Stimulated activated CD4-positive, alpha-beta T cell treated with anti-CD3 and anti-CD28 coated beads, Interleukin-2, amount 100 ng/mL, for 24 hours (primary cell): ENCODE data around the gene ADAP1.
"Not testable (repeated sequence)": the region's sequence is repeated elsewhere in the genome, so short reads cannot be mapped to it uniquely, and the experiment has no call there.

Experiments used
- DNase-seq, 2 donors: peaks; one replicate each; pipeline ENCODE4 v3.0.0-alpha.2; 2020

Gene ADAP1

DNA sequence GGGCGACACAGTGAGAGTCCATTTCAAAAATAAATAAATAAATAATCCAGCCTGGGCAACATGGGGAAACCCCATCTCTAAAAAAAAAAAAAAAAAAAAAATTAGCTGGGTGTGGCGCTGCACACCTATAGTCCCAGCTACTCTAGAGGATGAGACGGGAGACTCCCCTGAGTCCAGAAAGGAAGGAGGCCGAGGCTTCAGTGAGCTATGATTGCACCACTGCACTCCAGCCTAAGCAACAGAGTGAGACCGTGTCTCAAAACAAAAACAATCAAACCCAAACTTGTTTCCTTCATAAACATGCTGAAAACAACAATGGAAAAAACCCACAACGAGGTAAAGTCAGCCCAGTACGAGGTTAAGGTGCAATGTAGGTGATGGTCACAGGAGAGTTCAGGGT lies 19.7 kb upstream of the ADAP1 start:
- no peak for DNase-seq

DNA sequence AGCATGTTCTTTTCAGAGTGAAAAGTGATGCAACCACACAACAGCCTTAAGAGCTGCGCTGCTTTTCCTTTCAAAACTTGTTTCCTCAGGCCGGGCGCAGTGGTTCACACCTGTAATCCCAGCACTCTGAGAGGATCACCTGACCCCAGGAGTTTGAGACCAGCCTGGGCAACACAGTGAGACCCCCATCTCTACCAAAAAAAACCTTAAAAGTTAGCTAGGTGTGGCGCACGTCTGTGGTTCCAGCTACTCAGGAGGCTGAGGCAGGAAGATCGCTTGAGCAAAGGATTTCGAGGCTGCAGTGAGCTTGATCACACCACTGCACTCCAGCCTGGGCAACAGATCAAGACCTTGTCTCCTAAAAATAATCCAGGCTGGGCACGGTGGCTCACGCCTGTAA lies 18.8 kb upstream of the ADAP1 start:
- DNase-seq, result no peak

DNA sequence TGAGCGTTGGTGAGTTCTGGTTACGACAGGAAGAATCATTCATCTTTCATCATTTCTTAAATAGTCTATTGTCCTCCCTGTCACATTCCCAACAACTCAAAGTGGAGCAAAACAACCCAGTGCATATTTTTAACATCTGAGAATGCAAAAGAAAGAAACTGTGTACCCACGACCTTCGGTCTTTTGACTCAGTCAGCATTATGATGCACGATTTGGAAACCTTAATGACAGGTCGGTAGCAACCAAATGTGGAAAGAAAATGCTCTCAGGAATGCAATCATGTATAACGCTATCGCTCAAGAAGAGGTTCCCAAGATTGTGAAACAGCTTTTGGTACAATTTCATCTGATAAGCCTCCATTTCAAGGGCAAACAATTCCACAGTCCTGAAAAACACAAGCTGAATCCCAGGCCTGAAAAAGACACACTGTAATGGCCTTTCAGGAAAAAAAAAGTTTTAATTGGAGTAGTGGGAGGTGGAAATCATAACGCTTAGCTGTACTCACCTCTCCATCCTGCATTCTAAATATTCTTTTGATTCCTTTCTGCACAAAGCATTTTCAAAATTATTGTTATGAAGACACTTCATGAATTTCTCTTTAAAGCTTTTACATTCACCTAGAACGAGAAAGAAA lies 18.3 kb upstream of the ADAP1 start:
- DNase-seq, result no peak

DNA sequence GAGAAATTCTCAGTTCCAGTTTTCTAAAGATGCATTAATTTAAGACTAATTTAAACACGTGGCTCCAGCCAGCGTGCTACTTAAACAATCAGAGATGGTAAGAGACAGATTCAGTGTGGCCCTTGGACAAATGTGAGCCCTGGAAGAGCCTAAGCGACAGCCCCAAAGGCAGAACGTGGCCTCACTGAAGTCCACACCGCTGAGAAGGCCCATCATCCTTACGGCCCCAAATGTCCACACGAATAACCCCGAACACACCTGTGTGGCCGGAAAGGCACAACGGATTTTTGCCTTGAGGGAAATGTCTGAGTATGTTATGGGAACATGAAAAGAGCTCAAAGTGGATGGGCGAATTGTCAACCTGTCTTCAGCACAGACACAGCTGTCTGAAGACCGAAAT lies 17.6 kb upstream of the ADAP1 start:
- no peak for DNase-seq

DNA sequence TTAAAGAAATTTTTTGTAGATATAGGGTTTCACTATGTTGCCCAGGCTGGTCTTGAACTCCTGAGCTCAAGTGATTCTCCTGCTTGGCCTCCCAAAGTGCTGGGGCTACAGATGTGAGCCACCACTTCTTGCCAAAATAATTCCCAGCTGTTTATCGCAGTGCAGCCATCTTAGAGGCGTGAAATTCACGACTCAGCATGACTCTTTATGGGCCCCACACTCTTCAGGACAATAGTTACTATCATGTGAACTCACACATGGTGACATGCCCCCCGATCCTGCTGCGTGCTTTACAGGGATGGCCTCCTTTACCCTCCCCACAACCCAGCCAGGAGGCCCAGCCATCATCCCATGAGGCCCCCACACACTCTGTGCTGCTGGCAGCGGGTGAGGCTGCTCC lies 16.3 kb upstream of the ADAP1 start:
- no peak for DNase-seq

DNA sequence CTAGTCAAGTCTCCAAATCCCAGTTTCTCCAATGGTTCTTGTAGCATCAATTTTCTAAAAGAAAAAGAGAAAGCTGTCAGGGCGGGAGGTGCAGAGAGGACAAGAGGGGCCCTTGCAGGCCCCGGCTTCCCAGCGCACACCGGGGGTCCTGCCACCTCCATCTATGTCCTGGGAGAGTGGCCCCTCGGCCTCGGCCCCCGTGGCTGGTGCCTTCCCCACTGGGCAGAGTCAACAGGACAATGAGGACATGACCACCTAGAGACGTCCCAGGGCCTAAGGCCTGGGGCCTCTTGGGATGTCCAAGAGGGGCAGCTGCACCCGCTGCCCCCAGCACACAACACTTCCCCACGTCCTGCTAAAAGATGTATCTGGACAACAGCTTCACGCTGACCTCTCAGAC lies 14.9 kb upstream of the ADAP1 start:
- no peak for DNase-seq

DNA sequence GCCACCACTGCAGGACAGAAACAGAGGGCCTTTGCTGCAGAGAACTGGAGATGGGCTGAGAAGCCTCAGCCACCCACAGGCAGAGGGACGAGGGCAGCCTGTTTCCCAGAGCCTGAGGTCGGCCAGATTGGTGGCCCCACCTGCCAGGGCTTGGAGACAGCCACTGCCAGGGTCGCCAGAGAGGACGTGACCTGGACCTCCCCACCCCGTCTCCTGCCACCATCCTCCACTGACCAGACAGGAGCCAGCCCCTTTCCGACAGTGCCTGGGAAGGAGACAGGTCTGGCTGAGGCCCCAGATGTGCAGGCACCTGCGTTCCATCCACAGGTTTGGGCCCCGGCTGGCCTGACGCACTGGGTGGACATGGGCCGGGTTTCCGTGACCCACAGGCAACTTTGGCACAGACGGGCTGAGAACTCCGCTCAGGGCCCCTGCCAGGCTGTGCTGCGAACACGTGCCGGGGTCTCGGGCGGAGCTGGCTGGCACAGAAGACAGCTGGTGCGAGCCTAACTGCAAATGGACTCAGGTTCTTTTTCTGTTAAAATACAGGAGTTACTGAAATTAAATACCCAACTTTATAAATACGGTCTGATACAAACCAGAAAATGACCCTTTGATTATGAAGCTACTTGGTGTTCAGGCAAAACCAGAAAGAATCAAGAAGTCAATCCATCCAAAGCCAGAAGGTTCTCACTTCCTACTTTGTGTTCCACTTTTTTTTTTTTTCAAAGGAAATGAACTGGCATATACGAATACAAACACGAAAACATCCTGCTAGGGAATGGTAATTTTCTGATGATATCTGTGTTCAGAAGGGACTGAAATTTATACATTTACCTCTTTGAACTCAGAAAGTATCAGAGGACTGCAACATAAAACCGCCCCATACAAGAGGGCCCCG lies 14.0 kb upstream of the ADAP1 start:
- DNase-seq, result no peak

DNA sequence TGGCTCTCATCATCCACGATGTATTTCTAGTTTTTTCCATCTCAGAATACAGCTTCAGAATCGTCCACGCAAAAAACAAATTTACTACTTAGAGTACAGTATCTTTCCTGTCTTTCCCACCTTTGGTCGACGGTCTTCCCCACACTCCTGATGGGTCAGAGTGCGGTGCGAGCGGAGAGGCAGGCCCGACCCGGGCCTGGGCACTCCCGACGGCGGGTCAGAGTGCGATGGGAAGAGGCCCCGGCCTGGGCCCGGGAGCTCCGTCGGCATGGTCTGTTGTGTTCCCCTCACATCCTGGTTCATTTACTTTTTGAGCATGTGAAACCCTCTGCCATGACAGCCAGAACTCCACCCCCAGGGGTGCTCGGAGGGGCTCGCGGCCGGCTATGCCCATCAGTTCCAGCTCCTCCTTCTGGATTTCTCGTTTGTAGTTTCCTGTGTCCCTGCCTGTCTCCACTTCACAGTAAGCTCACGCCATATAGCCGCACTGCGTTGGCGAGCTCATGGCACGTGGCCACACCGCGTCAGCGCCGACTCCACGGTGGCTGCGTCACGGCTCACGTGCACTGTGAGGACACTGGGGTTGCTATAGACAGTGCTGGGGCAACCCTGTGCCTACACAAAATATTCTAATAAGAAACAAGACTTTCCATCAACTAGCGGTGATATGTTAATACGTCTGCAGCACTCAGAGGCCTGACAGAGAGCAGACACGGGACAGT lies 13.0 kb upstream of the ADAP1 start:
- DNase-seq, result no peak

DNA sequence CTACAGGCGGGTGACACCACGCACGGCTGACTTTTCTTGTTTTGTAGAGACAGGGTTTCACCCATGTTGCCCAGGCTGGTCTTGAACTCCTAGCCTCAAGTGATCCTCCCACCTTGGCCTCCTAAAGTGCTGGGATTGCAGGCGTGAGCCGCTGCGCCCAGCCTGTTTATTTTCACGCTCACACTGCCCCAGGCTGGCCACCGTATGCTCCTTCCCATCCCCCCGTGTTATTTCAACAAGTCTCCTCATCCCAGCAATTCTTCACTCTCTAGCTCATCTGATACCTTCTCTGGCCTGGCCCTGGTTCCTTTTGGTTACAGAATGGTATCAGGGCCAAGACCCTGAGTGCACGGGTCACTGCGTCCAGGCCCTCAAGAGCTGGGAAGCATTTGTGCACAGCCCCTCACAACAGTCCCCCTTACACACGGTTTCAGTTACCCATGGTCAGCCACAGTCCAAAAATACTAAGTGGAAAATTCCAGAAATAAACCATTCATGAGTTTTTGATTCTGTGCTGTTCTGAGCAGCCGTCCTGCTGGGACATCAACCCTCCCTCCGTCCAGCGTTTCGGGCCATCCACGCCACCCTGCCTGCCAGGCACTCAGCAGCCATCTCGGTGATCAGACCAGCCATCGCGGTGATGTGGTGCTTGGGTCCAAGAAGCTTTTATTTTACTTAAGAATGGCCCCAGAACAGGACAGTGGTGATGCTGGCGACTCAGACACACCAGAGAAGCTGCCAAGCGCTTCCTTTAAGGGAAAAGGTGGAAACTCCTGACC lies 12.0 kb upstream of the ADAP1 start:
- DNase-seq, result no peak

DNA sequence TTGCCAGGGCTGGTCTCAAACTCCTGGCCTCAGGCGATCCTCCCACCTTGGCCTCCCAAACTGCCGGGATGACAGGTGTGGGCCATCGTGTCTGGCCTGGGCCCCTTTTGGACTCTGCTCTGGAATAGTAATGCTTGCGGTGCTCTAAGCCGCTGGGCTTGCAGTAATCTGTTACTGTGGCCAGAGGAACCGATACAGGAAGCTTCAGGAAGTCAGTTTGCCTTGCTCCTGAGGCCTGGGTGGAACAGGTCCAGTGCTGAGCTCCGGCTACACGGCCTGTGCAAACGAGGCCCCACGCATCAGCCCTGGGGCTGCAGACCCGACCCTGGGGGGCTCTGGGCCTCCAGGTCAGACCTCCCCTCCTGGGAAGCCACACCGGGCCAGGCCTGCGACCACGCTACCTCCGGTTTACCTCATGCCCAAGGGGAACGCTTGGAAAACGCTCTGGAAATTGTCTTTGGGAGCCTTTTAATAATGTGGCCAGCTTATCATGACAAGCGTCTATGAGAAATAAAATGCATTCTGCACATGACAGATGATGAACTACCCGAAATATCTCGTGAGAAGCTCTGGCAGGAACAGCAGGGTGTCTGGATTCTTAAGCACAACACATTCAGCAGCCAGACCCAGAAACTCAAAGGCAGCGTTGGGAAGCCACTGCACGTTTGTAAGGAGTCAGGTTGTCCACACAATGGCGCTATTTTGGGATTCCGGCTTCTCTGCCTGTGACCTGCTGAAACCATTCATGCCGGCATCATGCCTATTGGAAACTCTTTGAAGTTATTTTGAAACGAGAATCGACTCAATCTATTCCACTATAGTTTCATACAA lies 10.1 kb upstream of the ADAP1 start:
- no peak for DNase-seq

DNA sequence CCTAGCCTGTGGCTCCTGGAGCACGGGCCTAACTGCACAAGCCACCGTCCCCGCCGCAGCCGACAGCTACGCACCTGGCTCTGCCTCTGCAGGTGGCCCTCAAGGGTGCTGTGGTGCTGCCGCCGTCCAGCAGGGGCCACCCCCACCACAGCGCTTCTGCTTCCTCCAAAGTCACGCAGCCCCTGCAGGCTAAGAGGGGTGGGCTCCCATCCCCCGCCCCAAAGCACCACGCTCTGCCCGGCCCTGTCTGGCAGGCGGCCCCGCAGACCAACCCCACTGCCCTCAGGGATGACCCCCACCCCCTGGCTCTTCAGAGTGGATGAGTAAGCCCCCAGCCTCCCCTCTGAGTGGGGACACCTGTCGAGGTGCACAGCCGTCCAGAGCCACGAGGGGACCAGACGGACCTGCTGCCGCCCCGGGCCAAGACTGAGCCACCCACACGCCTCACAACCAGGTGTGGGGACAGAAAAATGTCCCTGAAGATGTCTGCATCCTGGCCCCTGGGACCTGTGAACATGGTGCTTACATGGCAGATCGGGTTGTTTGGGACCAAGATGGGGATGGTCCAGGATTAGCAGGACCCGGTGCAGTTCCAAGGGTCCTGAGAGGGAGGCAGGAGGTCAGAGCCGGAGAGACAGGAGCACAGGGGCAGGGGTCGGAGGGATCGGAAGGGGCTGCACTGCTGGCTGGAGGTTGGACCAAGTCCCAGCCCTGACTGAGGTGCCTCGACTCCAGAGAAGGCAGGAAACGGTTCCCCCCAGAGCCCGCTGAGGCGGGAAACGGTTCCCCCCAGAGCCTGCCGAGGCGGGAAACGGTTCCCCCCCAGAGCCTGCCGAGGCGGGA lies 9.0 kb upstream of the ADAP1 start:
- no peak for DNase-seq

DNA sequence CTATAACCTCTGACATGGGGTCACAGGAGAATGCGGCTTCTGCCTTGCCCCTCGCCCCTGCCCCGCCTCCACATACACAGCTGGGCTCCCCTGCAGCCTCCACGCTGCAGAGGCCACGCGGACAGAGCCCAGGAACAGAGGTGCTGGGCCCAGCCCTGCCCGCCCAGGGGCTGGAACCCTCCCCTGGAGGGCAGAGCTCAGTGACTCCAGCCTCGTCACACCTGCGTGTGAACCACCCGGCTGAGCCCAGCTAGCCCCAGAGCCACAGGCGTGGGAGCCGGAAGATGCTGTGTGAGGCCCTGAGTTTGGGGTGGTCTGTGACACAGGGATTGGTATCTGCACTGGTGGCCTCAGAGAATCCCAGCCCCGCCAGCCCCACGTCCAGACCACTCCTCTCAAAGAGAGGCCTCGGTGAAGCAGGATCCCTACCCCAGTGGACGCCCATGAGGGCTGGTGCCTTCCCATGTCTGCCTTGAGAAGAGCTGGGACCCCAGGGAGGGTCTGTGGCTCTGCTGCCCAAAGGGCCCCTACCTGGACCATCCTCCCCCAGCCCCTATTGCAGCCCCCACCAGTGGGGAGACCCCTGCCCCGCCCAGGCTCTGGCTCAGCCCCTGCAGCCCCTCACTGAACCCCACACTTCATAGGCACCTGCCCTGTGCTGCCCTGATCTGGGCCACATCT lies 8.1 kb upstream of the ADAP1 start:
- DNase-seq, result no peak

DNA sequence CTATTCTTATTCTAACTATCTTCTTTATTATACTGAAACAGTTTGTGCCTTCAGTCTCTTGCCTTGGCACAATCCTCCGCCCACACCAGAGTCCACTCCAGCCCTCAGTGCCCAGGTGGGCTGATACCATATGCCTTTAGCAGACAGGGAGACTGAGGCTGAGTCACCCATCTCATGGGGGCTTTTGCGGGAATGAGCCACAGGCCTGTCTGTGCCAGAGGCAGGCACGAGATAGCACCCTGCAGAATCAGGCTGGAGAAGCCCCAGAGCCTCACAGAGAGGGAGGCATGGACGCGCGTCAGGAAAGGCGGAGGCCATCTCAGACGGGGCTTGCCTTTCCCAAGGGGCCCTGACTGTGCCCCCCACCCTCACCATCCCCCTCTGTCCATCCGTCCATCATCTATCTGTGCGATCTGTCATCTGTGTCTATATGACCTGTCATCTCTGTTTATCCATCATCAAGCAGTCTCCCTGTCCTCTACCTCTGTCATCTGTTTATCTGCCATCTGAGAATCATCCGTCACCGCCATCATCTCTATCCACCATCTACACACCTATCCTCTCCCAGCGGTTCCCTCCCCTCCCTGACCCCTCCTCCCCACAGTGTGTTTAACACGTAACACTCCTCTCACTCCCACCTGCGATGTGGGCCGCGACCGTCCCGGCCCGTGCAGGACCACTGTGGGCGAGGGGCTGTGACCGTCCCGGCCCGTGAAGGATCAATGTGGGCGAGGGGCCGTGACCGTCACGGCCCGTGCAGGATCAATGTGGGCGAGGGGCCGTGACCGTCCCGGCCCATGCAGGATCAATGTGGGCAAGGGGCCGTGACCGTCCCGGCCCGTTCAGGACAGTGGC lies 7.3 kb upstream of the ADAP1 start:
- no peak for DNase-seq

DNA sequence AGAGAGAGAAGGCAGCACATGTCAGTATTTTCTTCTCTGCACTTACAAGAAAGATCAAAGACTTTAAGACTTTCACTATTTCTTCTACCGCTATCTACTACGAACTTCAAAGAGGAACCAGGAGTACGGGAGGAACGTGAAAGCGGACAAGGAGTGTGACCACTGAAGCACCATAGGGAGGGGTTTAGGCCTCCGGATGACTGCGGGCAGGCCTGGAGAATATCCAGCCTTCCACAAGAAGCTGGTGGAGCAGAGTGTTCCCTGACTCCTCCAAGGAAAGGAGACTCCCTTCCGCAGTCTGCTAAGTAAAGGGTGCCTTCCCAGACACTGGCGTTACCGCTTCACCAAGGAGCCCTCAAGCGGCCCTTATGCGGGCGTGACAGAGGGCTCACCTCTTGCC lies 6.5 kb upstream of the ADAP1 start:
- DNase-seq, result not testable (repeated sequence)

DNA sequence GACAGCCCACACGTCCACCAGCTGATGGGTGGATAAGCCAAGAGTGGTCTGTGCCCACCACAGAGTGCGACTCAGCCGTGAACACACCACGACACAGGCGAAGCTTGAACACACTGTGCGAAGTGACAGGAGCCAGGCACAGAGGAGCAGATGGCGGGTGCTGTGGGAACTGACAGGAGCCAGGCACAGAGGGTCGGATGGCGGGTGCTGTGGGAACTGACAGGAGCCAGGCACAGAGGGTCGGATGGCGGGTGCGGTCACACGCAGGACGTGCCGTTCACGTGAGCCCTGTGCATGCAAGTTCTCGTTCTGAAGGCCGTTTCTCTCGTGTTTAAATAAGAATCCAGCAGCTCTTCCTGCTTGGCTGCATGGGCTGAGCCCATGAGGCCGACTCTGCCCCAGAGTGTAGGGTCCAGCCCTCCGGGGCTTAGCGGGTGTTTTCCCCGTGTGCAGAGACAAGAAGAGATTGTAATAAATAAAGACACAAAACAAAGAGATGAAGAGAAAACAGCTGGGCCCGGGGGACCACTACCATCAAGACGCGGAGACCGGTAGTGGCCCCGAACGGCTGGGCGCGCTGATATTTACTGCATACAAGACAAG lies 5.9 kb upstream of the ADAP1 start:
- no peak for DNase-seq

DNA sequence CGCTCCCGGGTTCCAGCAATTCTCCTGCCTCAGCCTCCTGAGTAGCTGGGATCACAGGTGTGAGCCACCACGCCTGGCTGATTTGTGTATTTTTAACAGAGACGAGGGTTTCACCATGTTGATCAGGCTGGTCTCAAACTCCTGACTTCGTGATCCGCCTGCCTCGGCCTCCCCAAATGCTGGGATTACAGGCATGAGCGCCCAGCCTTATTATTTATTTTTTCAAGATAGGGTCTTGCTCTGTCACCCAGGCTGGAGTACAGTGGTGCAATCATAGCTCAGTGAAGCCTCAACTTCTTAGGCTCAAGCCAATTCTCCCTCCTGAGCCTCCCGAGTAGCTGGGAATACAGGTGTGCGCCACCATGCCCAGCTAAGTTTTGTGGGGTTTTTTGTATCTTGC lies 5.3 kb upstream of the ADAP1 start:
- not testable (repeated sequence) for DNase-seq

DNA sequence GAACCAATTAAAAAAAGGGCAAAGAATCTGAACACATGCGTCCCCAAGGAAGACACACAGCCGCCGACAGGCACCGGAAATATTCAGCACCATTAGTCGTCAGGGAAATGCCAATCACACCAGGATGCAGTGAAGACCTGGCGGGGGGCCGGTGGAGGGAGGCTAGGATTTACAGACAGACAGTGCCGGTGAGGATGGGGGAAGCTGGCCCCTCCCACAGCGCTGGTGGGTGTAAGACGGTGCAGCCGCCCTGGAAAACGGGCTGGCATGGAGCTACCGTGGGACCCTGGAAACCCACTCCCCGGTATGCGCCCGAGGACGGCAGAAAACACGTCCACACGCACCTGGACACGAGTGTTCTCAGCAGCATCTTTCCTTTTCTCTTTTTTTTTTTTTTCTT lies 4.8 kb upstream of the ADAP1 start:
- DNase-seq, result no peak

DNA sequence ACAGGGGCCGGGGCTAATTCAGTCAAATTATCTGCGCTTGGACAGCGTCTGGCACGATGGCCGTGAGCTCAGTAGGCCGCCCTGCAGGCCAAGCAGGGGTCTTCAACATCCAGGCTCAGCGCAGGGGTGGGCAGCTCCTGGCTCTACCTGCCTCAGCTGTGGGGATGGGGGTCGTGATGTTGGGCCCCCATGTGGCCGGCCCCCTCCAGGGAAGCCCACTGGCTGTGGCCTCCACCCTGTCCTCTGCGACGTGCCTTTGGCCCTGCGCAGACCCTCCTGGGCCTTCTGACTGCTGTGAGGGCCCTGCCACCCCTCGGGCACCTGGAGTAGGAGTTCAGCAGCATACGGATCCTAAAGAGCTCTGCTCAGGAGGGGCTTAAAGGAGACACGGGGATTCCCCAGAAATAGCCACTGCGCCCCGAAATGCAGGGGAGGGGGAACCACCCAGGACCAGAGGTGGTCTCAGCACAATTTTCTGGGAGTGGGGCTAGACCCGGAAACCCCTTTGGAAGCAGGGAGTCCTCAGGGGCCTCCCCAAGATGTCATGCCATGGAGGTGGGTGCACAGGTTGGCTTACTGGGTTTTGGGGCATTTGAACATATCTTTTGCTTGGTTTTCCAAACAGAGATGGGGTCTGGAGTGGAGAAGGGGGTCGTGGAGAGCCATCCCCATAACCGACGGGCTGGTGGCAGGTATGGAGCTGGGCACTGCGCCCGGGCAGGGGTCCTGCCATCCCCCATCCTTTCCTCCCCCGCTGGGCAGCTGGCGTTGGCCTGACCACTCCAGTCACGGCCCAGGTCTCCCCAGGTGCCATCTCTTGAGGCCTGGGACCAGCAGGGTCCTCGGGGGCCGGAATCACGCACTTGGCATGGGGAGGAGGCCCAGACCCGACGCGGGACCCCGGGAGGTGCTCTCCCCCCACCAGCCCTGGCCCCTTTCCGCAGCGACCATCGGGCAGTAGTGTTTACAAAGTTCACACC lies 4.0 kb upstream of the ADAP1 start:
- no peak for DNase-seq
